HEK293 (cell line): ENCODE data around the gene ZNF593OS.

Experiments
- CTCF ChIA-PET: fragments of 350-600 bp; formaldehyde crosslinking; extraction: SDS; loops from one replicate; lab custom pipeline; 2021; ENCODE audit warnings: antibody characterized with exemption; lab: Yijun Ruan, JAX
- POLR2A ChIA-PET: fragments of 300-600 bp; formaldehyde crosslinking; extraction: SDS; loops from one replicate; lab custom pipeline; 2020; ENCODE audit warnings: antibody characterized with exemption, inconsistent platforms; lab: Yijun Ruan, JAX
- H3K27ac ChIP-seq: fragments of 200-500 bp; sonication (Bioruptor generic); 2 replicates; pipeline ENCODE4 v1.5.1; 2014; ENCODE audit warnings: low read depth, low read length, control low read depth, inconsistent platforms; ENCODE audit errors: extremely low read depth
- H3K36me3 ChIP-seq, 2 experiments: fragments of 200-500 bp in 1 of 2; sonication (Bioruptor generic) in 1 of 2; 1 replicate in 1 of 2; 2 replicates in 1 of 2; pipeline ENCODE4 v1.5.1; 2014 to 2017; ENCODE audit warnings: inconsistent platforms in 2 of 2, low read length in 2 of 2; ENCODE audit not compliant: control insufficient read depth in 2 of 2, insufficient read depth in 1 of 2
- H3K4me1 ChIP-seq: fragments of 200-500 bp; sonication (Bioruptor generic); 2 replicates; pipeline ENCODE4 v1.5.1; 2014; ENCODE audit warnings: mild to moderate bottlenecking, low read length, inconsistent platforms; ENCODE audit not compliant: control insufficient read depth, insufficient read depth
- H3K4me3 ChIP-seq: 2 replicates; pipeline ENCODE4 v1.5.1; 2011; ENCODE audit warnings: low read depth, mild to moderate bottlenecking, control low read depth, low read length, moderate library complexity
- H3K9me3 ChIP-seq: fragments of 200-500 bp; sonication (Bioruptor generic); 2 replicates; pipeline ENCODE4 v1.5.1; 2014; ENCODE audit warnings: low read depth, low read length, inconsistent platforms; ENCODE audit not compliant: control insufficient read depth, insufficient read depth
- GLIS2 ChIP-seq: fragments of 450-650 bp; formaldehyde crosslinking; IDR thresholded peaks from 2 replicates; pipeline ENCODE4 v1.5.1; 2016; ENCODE audit warnings: missing biosample characterization, missing genetic modification characterization
- HIC1 ChIP-seq: fragments of 450-650 bp; formaldehyde crosslinking; IDR thresholded peaks from 2 replicates; pipeline ENCODE4 v1.5.1; 2016; ENCODE audit warnings: missing biosample characterization, missing genetic modification characterization
- HOXC10 ChIP-seq: sonication (generic); formaldehyde crosslinking; IDR thresholded peaks from 2 replicates; pipeline ENCODE4 v1.8.1; 2023; ENCODE audit warnings: mild to moderate bottlenecking, missing genetic modification reagents
- SCRT1 ChIP-seq: fragments of 450-650 bp; formaldehyde crosslinking; IDR thresholded peaks from 2 replicates; pipeline ENCODE4 v1.5.1; 2016; ENCODE audit warnings: missing biosample characterization, missing genetic modification characterization, borderline replicate concordance
- SP7 ChIP-seq: fragments of 450-650 bp; formaldehyde crosslinking; IDR thresholded peaks from 2 replicates; pipeline ENCODE4 v1.5.1; 2016; ENCODE audit warnings: missing biosample characterization, missing genetic modification characterization
- ZBTB10 ChIP-seq: fragments of 450-650 bp; formaldehyde crosslinking; IDR thresholded peaks from 2 replicates; pipeline ENCODE4 v1.5.1; 2016; ENCODE audit warnings: missing biosample characterization, missing genetic modification characterization
- ZBTB17 ChIP-seq: fragments of 450-650 bp; formaldehyde crosslinking; IDR thresholded peaks from 2 replicates; pipeline ENCODE4 v1.5.1; 2016; ENCODE audit warnings: missing biosample characterization, missing genetic modification characterization
- ZBTB7A ChIP-seq: fragments of 450-650 bp; formaldehyde crosslinking; IDR thresholded peaks from 2 replicates; pipeline ENCODE4 v1.5.1; 2016; ENCODE audit warnings: low read depth, missing biosample characterization, missing genetic modification characterization
- ZFP41 ChIP-seq: fragments of 450-650 bp; formaldehyde crosslinking; IDR thresholded peaks from 2 replicates; pipeline ENCODE4 v1.5.1; 2016; ENCODE audit warnings: missing biosample characterization, missing genetic modification characterization, borderline replicate concordance
- ZNF132 ChIP-seq: fragments of 450-650 bp; formaldehyde crosslinking; IDR thresholded peaks from 2 replicates; pipeline ENCODE4 v1.5.1; 2017; ENCODE audit warnings: missing biosample characterization, missing genetic modification characterization, borderline replicate concordance
- ZNF146 ChIP-seq: fragments of 450-650 bp; formaldehyde crosslinking; IDR thresholded peaks from 2 replicates; pipeline ENCODE4 v1.5.1; 2016; ENCODE audit warnings: missing biosample characterization, missing genetic modification characterization
- ZNF157 ChIP-seq: fragments of 450-650 bp; formaldehyde crosslinking; IDR thresholded peaks from 2 replicates; pipeline ENCODE4 v1.5.1; 2016; ENCODE audit warnings: missing biosample characterization, missing genetic modification characterization
- ZNF223 ChIP-seq: fragments of 450-650 bp; formaldehyde crosslinking; IDR thresholded peaks from 2 replicates; pipeline ENCODE4 v1.5.1; 2016; ENCODE audit warnings: missing biosample characterization, missing genetic modification characterization
- ZNF23 ChIP-seq: fragments of 450-650 bp; formaldehyde crosslinking; IDR thresholded peaks from 2 replicates; pipeline ENCODE4 v1.5.1; 2016; ENCODE audit warnings: missing biosample characterization, missing genetic modification characterization, borderline replicate concordance
- ZNF311 ChIP-seq: fragments of 450-650 bp; formaldehyde crosslinking; IDR thresholded peaks from 2 replicates; pipeline ENCODE4 v1.5.1; 2017; ENCODE audit warnings: missing biosample characterization, missing genetic modification characterization, borderline replicate concordance
- ZNF350 ChIP-seq: fragments of 450-650 bp; formaldehyde crosslinking; IDR thresholded peaks from 2 replicates; pipeline ENCODE4 v1.5.0; 2017; ENCODE audit warnings: missing biosample characterization, mild to moderate bottlenecking, missing genetic modification characterization
- ZNF366 ChIP-seq: fragments of 450-650 bp; formaldehyde crosslinking; conservative IDR thresholded peaks from 2 replicates; pipeline ENCODE4 v1.5.1; 2016; ENCODE audit warnings: missing biosample characterization, missing genetic modification characterization
- ZNF391 ChIP-seq: fragments of 450-650 bp; formaldehyde crosslinking; IDR thresholded peaks from 2 replicates; pipeline ENCODE4 v1.5.1; 2016; ENCODE audit warnings: low read depth, missing biosample characterization, missing genetic modification characterization, borderline replicate concordance
- ZNF404 ChIP-seq: fragments of 450-650 bp; formaldehyde crosslinking; IDR thresholded peaks from 2 replicates; pipeline ENCODE4 v1.5.1; 2017; ENCODE audit warnings: missing biosample characterization, missing genetic modification characterization
- ZNF426 ChIP-seq: fragments of 450-650 bp; formaldehyde crosslinking; IDR thresholded peaks from 2 replicates; pipeline ENCODE4 v1.5.1; 2017; ENCODE audit warnings: missing biosample characterization, missing genetic modification characterization, mild to moderate bottlenecking, inconsistent platforms, moderate library complexity
- ZNF510 ChIP-seq: fragments of 450-650 bp; formaldehyde crosslinking; IDR thresholded peaks from 2 replicates; pipeline ENCODE4 v1.5.1; 2018; ENCODE audit warnings: mild to moderate bottlenecking, missing genetic modification characterization, missing biosample characterization; ENCODE audit not compliant: insufficient replicate concordance
- ZNF530 ChIP-seq: fragments of 450-650 bp; formaldehyde crosslinking; IDR thresholded peaks from 2 replicates; pipeline ENCODE4 v1.5.1; 2016; ENCODE audit warnings: low read depth, missing biosample characterization, missing genetic modification characterization
- ZNF549 ChIP-seq: fragments of 450-650 bp; IDR thresholded peaks from 2 replicates; pipeline ENCODE4 v1.5.1; 2018; ENCODE audit warnings: missing biosample characterization, missing genetic modification characterization, mild to moderate bottlenecking, inconsistent platforms, moderate library complexity
- ZNF560 ChIP-seq: fragments of 450-650 bp; formaldehyde crosslinking; IDR thresholded peaks from 2 replicates; pipeline ENCODE4 v1.5.1; 2017; ENCODE audit warnings: missing biosample characterization, missing genetic modification characterization, borderline replicate concordance
- ZNF610 ChIP-seq: fragments of 450-650 bp; formaldehyde crosslinking; IDR thresholded peaks from 2 replicates; pipeline ENCODE4 v1.5.1; 2016; ENCODE audit warnings: missing biosample characterization, missing genetic modification characterization, borderline replicate concordance
- ZNF626 ChIP-seq: fragments of 450-650 bp; sonication (Bioruptor Pico); formaldehyde crosslinking; IDR thresholded peaks from 2 replicates; pipeline ENCODE4 v1.5.1; 2018; ENCODE audit warnings: missing biosample characterization, missing genetic modification characterization, inconsistent platforms
- ZNF639 ChIP-seq: fragments of 450-650 bp; formaldehyde crosslinking; IDR thresholded peaks from 2 replicates; pipeline ENCODE4 v1.5.1; 2016; ENCODE audit warnings: missing biosample characterization, missing genetic modification characterization
- ZNF654 ChIP-seq: fragments of 450-650 bp; formaldehyde crosslinking; IDR thresholded peaks from 2 replicates; pipeline ENCODE4 v1.5.1; 2016; ENCODE audit warnings: low read depth, missing biosample characterization, missing genetic modification characterization
- ZNF785 ChIP-seq: fragments of 450-650 bp; formaldehyde crosslinking; IDR thresholded peaks from 2 replicates; pipeline ENCODE4 v1.5.1; 2016; ENCODE audit warnings: missing biosample characterization, missing genetic modification characterization
- ZSCAN30 ChIP-seq: fragments of 450-650 bp; IDR thresholded peaks from 2 replicates; pipeline ENCODE4 v1.5.1; 2018; ENCODE audit warnings: missing biosample characterization, mild to moderate bottlenecking, missing genetic modification characterization, moderate library complexity
- ZSCAN4 ChIP-seq: fragments of 450-650 bp; formaldehyde crosslinking; IDR thresholded peaks from 2 replicates; pipeline ENCODE4 v1.5.1; 2017; ENCODE audit warnings: missing biosample characterization, missing genetic modification characterization

The ZNF593OS gene

GRCh38 chr1:26168410-26169197 is 3.0 kb downstream of the ZNF593OS start, which contains the start of gene C1orf232:
Gene C1orf232, minus strand, starts transcription at chr1:26168963. Its CDS starts 464 bp downstream, at chr1:26168499.
- Histone ChIP-seq H3K36me3 (peaks cover 0 to 10% of the 10 kb centered on the region in 2 experiments; a peak in 1 of 3 replicates), H3K27ac (peak within 1 kb of the TSS; percentile 59; the same call in 1 of the 2 replicates), H3K4me3 (peak within 1 kb of the TSS; percentile 68), H3K9me3 (no peaks in the 10 kb centered on the region), H3K4me1 (peaks cover 7% of the 10 kb centered on the region; the same call in 1 of the 2 replicates)
- POLR2A ChIA-PET = interaction anchor here (1.3 kb wide), 1 partner anchor 9 kb away, joined by 4 read pairs; no protein-coding TSS in a partner anchor
- CTCF ChIA-PET = interaction anchor here (0.5 to 2.0 kb wide), 7 partner anchors 30 to 1248 kb away, joined by 3 to 14 read pairs (median 4); partner anchors contain the start of gene CEP85
- TF ChIP-seq ZNF391 (no peak), ZNF23 (tag by site-specific recombination) (no peak), SCRT1 (no peak), ZNF146 (tag by site-specific recombination) (no peak), ZNF223 (tag by site-specific recombination) (no peak), ZNF132 (no peak), HIC1 (tag by site-specific recombination) (no peak), ZNF626 (no peak), ZNF426 (no peak), ZNF654 (tag by site-specific recombination) (no peak), ZNF549 (no peak), ZNF510 (tag by site-specific recombination) (no peak), ZNF639 (tag by site-specific recombination) (no peak), GLIS2 (no peak), SP7 (tag by site-specific recombination) (no peak), ZNF785 (tag by site-specific recombination) (no peak), ZNF350 (no peak), ZNF311 (no peak), ZNF560 (tag by site-specific recombination) (no peak), ZNF366 (tag by site-specific recombination) (no peak), ZNF157 (tag by site-specific recombination) (no peak), ZBTB17 (tag by site-specific recombination) (no peak), HOXC10 (no peak), ZSCAN4 (tag by site-specific recombination) (no peak), ZNF530 (tag by site-specific recombination) (no peak), ZSCAN30 (tag by site-specific recombination) (no peak), ZNF610 (no peak), ZNF404 (tag by site-specific recombination) (no peak), ZBTB10 (tag by site-specific recombination) (no peak), ZFP41 (tag by site-specific recombination) (no peak), ZBTB7A (tag by site-specific recombination) (no peak)
